Calu3 (cell line): ENCODE measurements around the gene GPR39. TPM values are rescaled to one million over a fixed set of nuclear protein-coding genes. Genes with fewer than 3 reads are reported as not detected.
A peak's percentile ranks its signal among the peaks of the same experiment; 100 is the strongest.

ENCODE experiments used
- Bru-seq: library from RNA; stranded (reverse); fragments of 400-500 nt; gene quantifications from one replicate; lab custom pipeline; 2021; lab: Mats Ljungman, UMichigan
- BruChase-seq, 2 experiments: library from RNA; stranded (reverse); fragments of 400-500 nt; gene quantifications; one replicate each; lab custom pipeline; 2021; lab: Mats Ljungman, UMichigan
- BruUV-seq: library from RNA; stranded (reverse); fragments of 400-500 nt; replicated peaks from 2 replicates; lab custom pipeline; 2021; lab: Mats Ljungman, UMichigan
- CTCF ChIA-PET: fragments of 300-600 bp; sonication (Branson Sonifier 250); formaldehyde crosslinking; loops from one replicate; lab custom pipeline; 2022; ENCODE audit warnings: antibody characterized with exemption; lab: Charles Lee
- DNase-seq: peaks from one replicate; pipeline ENCODE4 v3.0.0; 2022
- H3K27ac Mint-ChIP-seq: one replicate; pipeline ENCODE4 v1.8.0; 2022; ENCODE audit warnings: mixed read lengths; ENCODE audit not compliant: unreplicated experiment
- H3K27me3 Mint-ChIP-seq: one replicate; pipeline ENCODE4 v1.8.0; 2022; ENCODE audit warnings: mixed read lengths; ENCODE audit not compliant: unreplicated experiment
- H3K36me3 Mint-ChIP-seq: one replicate; pipeline ENCODE4 v1.8.0; 2022; ENCODE audit warnings: mild to moderate bottlenecking, moderate library complexity, mixed read lengths; ENCODE audit not compliant: insufficient read depth, unreplicated experiment
- H3K4me1 Mint-ChIP-seq: one replicate; pipeline ENCODE4 v1.8.0; 2022; ENCODE audit warnings: mild to moderate bottlenecking, low read depth, mixed read lengths; ENCODE audit not compliant: unreplicated experiment
- H3K4me3 Mint-ChIP-seq: one replicate; pipeline ENCODE4 v1.8.0; 2022; ENCODE audit warnings: mild to moderate bottlenecking, low read depth, moderate library complexity, mixed read lengths; ENCODE audit not compliant: unreplicated experiment
- H3K9me3 Mint-ChIP-seq: one replicate; pipeline ENCODE4 v1.8.0; 2022; ENCODE audit warnings: low read depth, mixed read lengths; ENCODE audit not compliant: unreplicated experiment
- intact Hi-C: fragments of 100-400 bp; cut with micrococcal nuclease; formaldehyde crosslinking; loops from one replicate; pipeline ENCODE4 v1.10.0; 2022; ENCODE audit not compliant: unreplicated experiment
- long read RNA-seq: library from polyadenylated mRNA; stranded (forward); transcript quantifications from one replicate; pipeline ENCODE4 v2.0.0, GENCODE V29; 2022
- total RNA-seq: library from RNA; stranded (reverse); gene quantifications from 2 replicates; pipeline ENCODE4 v1.2.3, GENCODE V29; 2022
- TF ChIP-seq, protein P1 (sequence below): fragments of 200-600 bp; IDR thresholded peaks from one replicate; pipeline ENCODE4 v1.8.0; 2022; ENCODE audit warnings: antibody characterized with exemption; ENCODE audit not compliant: unreplicated experiment

The GPR39 gene
- total RNA-seq (24.1 and 24.9 TPM in 2 replicates), Bru-seq, nascent RNA (percentile 81 among the genes with signal in this experiment), BruChase-seq, experiment 1, labeled RNA remaining after a 6-hour chase (percentile 81 among the genes with signal in this experiment), BruChase-seq, experiment 2, labeled RNA remaining after a 2-hour chase (percentile 86 among the genes with signal in this experiment)
- long read RNA-seq, partial matches to known transcripts = 5 of 5 reads
- long read RNA-seq, other reads (novel, unspliced or antisense) = 0 of 5 reads

DNA sequence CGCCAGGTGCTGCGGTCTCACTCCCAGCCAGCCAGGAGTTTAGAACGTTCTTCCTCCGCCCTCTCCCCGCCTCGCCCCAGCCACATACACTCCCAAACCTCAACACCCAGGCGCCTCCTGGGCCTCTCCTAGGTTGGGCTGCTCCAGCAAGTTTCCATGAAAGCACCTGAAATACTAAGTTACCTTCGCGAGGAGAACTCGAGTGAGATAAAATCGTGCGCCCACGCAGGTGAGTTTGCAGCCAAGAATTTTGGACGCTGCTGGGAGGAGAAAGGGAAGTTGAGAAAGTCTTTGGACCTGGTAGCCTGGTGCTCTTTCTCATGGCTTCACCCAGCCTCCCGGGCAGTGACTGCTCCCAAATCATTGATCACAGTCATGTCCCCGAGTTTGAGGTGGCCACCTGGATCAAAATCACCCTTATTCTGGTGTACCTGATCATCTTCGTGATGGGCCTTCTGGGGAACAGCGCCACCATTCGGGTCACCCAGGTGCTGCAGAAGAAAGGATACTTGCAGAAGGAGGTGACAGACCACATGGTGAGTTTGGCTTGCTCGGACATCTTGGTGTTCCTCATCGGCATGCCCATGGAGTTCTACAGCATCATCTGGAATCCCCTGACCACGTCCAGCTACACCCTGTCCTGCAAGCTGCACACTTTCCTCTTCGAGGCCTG is at the start of gene GPR39:
Gene GPR39, plus strand, starts transcription at position 83 of the 673 bp plus-strand sequence.
- Mint-ChIP-seq H3K4me3 (peak within 1 kb of the TSS; percentile 77), H3K4me1 (peaks cover 56% of the 10 kb centered on the region)

DNA sequence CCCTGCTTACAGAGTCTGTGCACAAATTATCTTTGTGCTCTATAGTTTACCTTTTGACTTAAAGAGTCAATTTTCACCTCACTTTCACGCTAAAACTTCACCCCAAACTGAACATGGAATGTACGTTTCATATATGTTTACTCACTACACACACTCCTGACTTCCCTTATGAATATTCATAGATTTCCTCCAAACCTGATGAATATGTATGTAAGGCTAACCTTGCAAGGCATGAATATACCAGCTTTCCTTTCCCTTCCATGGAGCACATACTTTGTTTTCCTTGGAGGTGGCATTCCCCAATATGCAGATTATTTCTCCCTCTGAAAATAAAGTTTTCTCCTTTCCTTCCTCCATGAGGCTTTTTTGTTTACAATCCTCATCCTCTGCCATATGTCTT is 48.4 kb upstream of the GPR39 start:
- no TSS peak for BruUV-seq
- no peak overlapping the region for H3K27ac Mint-ChIP-seq
- H3K4me1 Mint-ChIP-seq = no peaks in the 10 kb centered on the region
- intact Hi-C loops = no loop called here
- H3K9me3 Mint-ChIP-seq = peaks cover 5% of the 10 kb centered on the region
- H3K4me3 Mint-ChIP-seq = no peak overlapping the region
- no peaks in the 10 kb centered on the region for H3K36me3 Mint-ChIP-seq
- TF ChIP-seq, protein P1, sequence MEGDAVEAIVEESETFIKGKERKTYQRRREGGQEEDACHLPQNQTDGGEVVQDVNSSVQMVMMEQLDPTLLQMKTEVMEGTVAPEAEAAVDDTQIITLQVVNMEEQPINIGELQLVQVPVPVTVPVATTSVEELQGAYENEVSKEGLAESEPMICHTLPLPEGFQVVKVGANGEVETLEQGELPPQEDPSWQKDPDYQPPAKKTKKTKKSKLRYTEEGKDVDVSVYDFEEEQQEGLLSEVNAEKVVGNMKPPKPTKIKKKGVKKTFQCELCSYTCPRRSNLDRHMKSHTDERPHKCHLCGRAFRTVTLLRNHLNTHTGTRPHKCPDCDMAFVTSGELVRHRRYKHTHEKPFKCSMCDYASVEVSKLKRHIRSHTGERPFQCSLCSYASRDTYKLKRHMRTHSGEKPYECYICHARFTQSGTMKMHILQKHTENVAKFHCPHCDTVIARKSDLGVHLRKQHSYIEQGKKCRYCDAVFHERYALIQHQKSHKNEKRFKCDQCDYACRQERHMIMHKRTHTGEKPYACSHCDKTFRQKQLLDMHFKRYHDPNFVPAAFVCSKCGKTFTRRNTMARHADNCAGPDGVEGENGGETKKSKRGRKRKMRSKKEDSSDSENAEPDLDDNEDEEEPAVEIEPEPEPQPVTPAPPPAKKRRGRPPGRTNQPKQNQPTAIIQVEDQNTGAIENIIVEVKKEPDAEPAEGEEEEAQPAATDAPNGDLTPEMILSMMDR = no peak
- H3K27me3 Mint-ChIP-seq = no peaks in the 10 kb centered on the region
- DNase-seq = no peak
- CTCF ChIA-PET = no interaction called here

More for the DNA sequence above, at the start of gene GPR39:
- DNase-seq = peak; percentile 33
- Mint-ChIP-seq H3K27ac (peak within 1 kb of the TSS; percentile 62), H3K27me3 (no peaks in the 10 kb centered on the region), H3K36me3 (peaks cover 48% of the 10 kb centered on the region), H3K9me3 (no peaks in the 10 kb centered on the region)
- intact Hi-C loops = loop anchor here (2.0 to 5.0 kb wide), 4 partner anchors 42 to 255 kb away; partner anchors contain the start of gene LYPD1
- BruUV-seq = TSS peak; percentile 38
- TF ChIP-seq, protein P1 = no peak
- CTCF ChIA-PET = interaction anchor here (1.1 to 3.0 kb wide), 5 partner anchors 22 to 130 kb away, joined by 4 to 13 read pairs (median 6); no protein-coding TSS in a partner anchor

DNA sequence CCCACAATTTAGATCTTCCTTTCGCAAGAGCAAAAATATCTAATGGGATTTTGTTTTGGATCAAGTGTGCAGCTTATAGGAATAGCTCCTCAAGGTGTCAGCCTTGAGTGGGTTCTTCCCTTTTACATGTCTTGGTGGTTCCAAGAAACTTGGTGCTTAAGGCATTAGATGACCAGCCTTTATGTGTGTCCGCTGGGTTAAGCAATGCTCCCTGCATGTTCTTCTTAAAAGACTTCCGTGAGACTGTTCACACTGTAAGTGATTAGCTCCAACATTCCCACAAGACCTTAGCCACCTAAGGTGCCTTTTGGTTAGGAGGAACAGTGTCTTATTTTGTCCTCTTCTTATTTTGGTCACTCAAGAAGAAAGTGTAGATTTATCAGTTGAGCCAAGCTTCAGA is 44.3 kb upstream of the GPR39 start:
- DNase-seq = no peak
- TF ChIP-seq, protein P1 = no peak
- BruUV-seq = no TSS peak
- H3K4me3 Mint-ChIP-seq = no peak overlapping the region
- no peaks in the 10 kb centered on the region for H3K27me3 Mint-ChIP-seq
- CTCF ChIA-PET = interaction anchor here (0.6 kb wide), 1 partner anchor 66 kb away, joined by 7 read pairs; no protein-coding TSS in a partner anchor
- H3K27ac Mint-ChIP-seq = no peak overlapping the region
- intact Hi-C loops = no loop called here
- peaks cover 5% of the 10 kb centered on the region for H3K9me3 Mint-ChIP-seq
- peaks cover 17% of the 10 kb centered on the region for H3K4me1 Mint-ChIP-seq
- H3K36me3 Mint-ChIP-seq = peaks cover 5% of the 10 kb centered on the region

DNA sequence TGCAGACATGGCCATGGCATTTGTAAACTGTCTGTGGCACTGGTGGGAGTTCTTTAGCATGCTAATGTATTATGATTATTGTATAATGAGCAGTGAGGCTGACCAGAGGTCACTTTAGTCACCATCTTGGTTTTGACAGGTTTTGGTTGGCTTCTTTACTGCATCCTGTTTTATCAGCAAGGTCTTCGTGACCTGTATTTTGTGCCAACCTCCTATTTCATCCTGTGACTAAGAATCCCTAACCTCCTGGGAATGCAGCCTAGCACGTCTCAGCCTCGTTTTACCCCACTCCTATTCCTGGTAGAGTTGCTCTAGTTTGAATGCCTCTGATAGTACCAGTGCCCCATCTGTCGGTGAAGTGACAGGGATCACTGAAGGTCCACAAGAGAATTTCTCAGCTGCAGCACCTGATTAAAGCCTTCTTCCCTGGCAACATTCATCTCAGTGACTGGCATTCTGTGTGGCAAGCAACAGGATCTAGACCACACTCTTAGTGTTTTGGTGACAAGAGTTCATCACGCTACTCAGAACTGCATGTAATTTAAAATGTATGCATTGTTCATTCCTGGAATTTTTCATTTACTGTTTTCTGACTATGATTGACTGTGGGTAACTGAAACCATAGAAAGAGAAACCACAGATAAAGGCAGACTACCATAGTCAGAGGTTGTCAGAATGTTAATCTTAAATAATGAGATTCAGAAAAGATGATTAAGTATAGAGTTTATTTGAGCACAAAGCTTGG is 43.0 kb upstream of the GPR39 start:
- DNase-seq = no peak
- intact Hi-C loops = loop anchor here (2.0 kb wide), 1 partner anchor 43 kb away; the partner anchor contains the start of gene GPR39
- TF ChIP-seq, protein P1 = no peak
- H3K4me1 Mint-ChIP-seq = peaks cover 17% of the 10 kb centered on the region
- peak overlapping the region; percentile 54 for H3K27ac Mint-ChIP-seq
- H3K36me3 Mint-ChIP-seq = peaks cover 5% of the 10 kb centered on the region
- no peaks in the 10 kb centered on the region for H3K27me3 Mint-ChIP-seq
- H3K9me3 Mint-ChIP-seq = peaks cover 5% of the 10 kb centered on the region
- no TSS peak for BruUV-seq
- H3K4me3 Mint-ChIP-seq = no peak overlapping the region
- CTCF ChIA-PET = no interaction called here
